Liver (tissue), 9 donors: ENCODE results near the gene KIF12. TPM values are rescaled to one million over a fixed set of nuclear protein-coding genes. Genes with fewer than 3 reads are reported as not detected.
"Not testable (repeated sequence)": the region's sequence is repeated elsewhere in the genome, so short reads cannot be mapped to it uniquely, and the experiment has no call there.

Experiments used
- DNase-seq: peaks from one replicate; pipeline ENCODE4 v3.0.0-alpha.2; 2017; ENCODE audit warnings: low spot score
- H3K27ac ChIP-seq, 2 donors: one replicate each; pipeline ENCODE4 v1.7.0; 2013; ENCODE audit warnings: inconsistent platforms in 2 of 2, low read length in 2 of 2, control low read depth in 1 of 2, low read depth in 1 of 2, mild to moderate bottlenecking in 1 of 2
- H3K27me3 ChIP-seq, 4 donors: one replicate each; pipeline versions ENCODE4 v1.6.1 to v1.7.0; 2013; ENCODE audit warnings: low read length in 3 of 4, inconsistent platforms in 1 of 4, mild to moderate bottlenecking in 1 of 4, moderate library complexity in 1 of 4; ENCODE audit not compliant: control insufficient read depth in 4 of 4, insufficient read depth in 4 of 4
- H3K36me3 ChIP-seq, 4 donors: one replicate each; pipeline versions ENCODE4 v1.6.1 to v1.7.0; 2013; ENCODE audit warnings: low read length in 3 of 4, mild to moderate bottlenecking in 3 of 4, low read depth in 1 of 4, moderate library complexity in 1 of 4; ENCODE audit not compliant: control insufficient read depth in 4 of 4, insufficient read depth in 3 of 4
- H3K4me1 ChIP-seq, 4 donors: one replicate each; pipeline versions ENCODE4 v1.6.1 to v1.7.0; 2013; ENCODE audit warnings: low read length in 3 of 4, mild to moderate bottlenecking in 3 of 4, moderate library complexity in 1 of 4; ENCODE audit not compliant: control insufficient read depth in 4 of 4, insufficient read depth in 4 of 4
- H3K4me3 ChIP-seq, 3 donors: one replicate each; pipeline versions ENCODE4 v1.6.1 to v1.7.0; 2013; ENCODE audit warnings: low read length in 3 of 3, control low read depth in 1 of 3, low read depth in 1 of 3, mild to moderate bottlenecking in 1 of 3
- H3K9ac ChIP-seq, 2 donors: one replicate each; pipeline ENCODE4 v1.7.0; 2013; ENCODE audit warnings: low read length in 2 of 2, mild to moderate bottlenecking in 2 of 2, moderate library complexity in 2 of 2, control low read depth in 1 of 2, low read depth in 1 of 2
- H3K9me3 ChIP-seq, 4 donors: one replicate each; pipeline versions ENCODE4 v1.6.1 to v1.7.0; 2013; ENCODE audit warnings: low read length in 3 of 4; ENCODE audit not compliant: control insufficient read depth in 4 of 4
- ATF3 ChIP-seq: IDR thresholded peaks from 2 replicates; pipeline ENCODE4 v1.6.1; 2016; ENCODE audit warnings: antibody characterized with exemption
- EGR1 ChIP-seq, 2 donors: IDR thresholded peaks; 2 replicates each; pipeline ENCODE4 v1.6.1; 2016 to 2018; ENCODE audit warnings: antibody characterized with exemption in 2 of 2, low read depth in 2 of 2
- FOXA1 ChIP-seq: IDR thresholded peaks from 2 replicates; pipeline ENCODE4 v1.6.1; 2016; ENCODE audit warnings: antibody characterized with exemption
- FOXA2 ChIP-seq: IDR thresholded peaks from 2 replicates; pipeline ENCODE4 v1.6.1; 2016; ENCODE audit warnings: antibody characterized with exemption
- GABPA ChIP-seq, 2 donors: IDR thresholded peaks in 1 of 2; conservative IDR thresholded peaks in 1 of 2; 2 replicates each; pipeline ENCODE4 v1.6.1; 2016; ENCODE audit warnings: antibody characterized with exemption in 2 of 2, mild to moderate bottlenecking in 1 of 2, moderate library complexity in 1 of 2
- HNF4G ChIP-seq: IDR thresholded peaks from 2 replicates; pipeline ENCODE4 v1.6.1; 2016; ENCODE audit warnings: antibody characterized with exemption
- JUND ChIP-seq, 2 donors: IDR thresholded peaks; 2 replicates each; pipeline ENCODE4 v1.6.1; 2016; ENCODE audit warnings: antibody characterized with exemption in 2 of 2
- NR2F2 ChIP-seq: IDR thresholded peaks from 2 replicates; pipeline ENCODE4 v1.6.1; 2016; ENCODE audit warnings: antibody characterized with exemption
- RAD21 ChIP-seq, 2 donors: IDR thresholded peaks; 2 replicates each; pipeline ENCODE4 v1.6.1; 2016; ENCODE audit warnings: antibody characterized with exemption in 2 of 2, mild to moderate bottlenecking in 2 of 2
- REST ChIP-seq: IDR thresholded peaks from 2 replicates; pipeline ENCODE4 v1.6.1; 2016; ENCODE audit warnings: antibody characterized with exemption, mild to moderate bottlenecking
- TAF1 ChIP-seq: conservative IDR thresholded peaks from 2 replicates; pipeline ENCODE4 v1.6.1; 2016; ENCODE audit warnings: antibody characterized with exemption, mild to moderate bottlenecking
- ZBTB33 ChIP-seq: IDR thresholded peaks from 2 replicates; pipeline ENCODE4 v1.6.1; 2016; ENCODE audit warnings: antibody characterized with exemption
- WGBS: extraction: QIAGEN DNeasy Blood & Tissue Kit; methylation state at CpG from one replicate; pipeline ENCODE4 v1.1.7; 2013; 5-methylcytosine and 5-hydroxymethylcytosine counted together
- polyA plus RNA-seq, 2 donors: library from polyadenylated mRNA; stranded (reverse) in 1 of 2; unstranded in 1 of 2; fragments of 200-250 nt in 1 of 2; fragments of >200 nt in 1 of 2; fragmentation: Nextera tagmentation in 1 of 2; extraction: Ambion mirVana in 1 of 2; gene quantifications; one replicate each; pipeline versions ENCODE4 v1.2.1 to v1.2.3, GENCODE V29; 2013 to 2015
- total RNA-seq, 2 donors: library from RNA; depleted of rRNA; stranded (reverse); fragments of >200 nt; gene quantifications; one replicate each; pipeline ENCODE4 v1.2.3, GENCODE V29; 2014
- donor health status: healthy.
- donor health status: healthy.
- donor health status: healthy.
- donor health status: healthy.
- donor health status: healthy.

KIF12 gene
- total and polyA plus RNA-seq, 4 donors: 2.9 to 11.8 (median 7.7) TPM

- Histone ChIP-seq H3K9me3 (no peaks in the 10 kb centered on the region), H3K36me3 (no peaks in the 10 kb centered on the region), H3K9ac (no peak overlapping the region), H3K27me3 (no peaks in the 10 kb centered on the region), H3K4me3 (no peak overlapping the region), H3K27ac (no peak overlapping the region), H3K4me1 (peaks cover 2 to 47% (median 40%) of the 10 kb centered on the region in 4 donors)
- TF ChIP-seq EGR1 (IDR thresholded peaks at IDR 0.05; ENCODE audit: low read depth in 2 of 2): no peak
- no peak for TF ChIP-seq ZBTB33
- no peak for TF ChIP-seq REST
- TF ChIP-seq GABPA (IDR thresholded peaks at IDR 0.05 in 1 of 2, conservative IDR thresholded peaks at IDR 0.05 in 1 of 2): no peak
- no peak for TF ChIP-seq FOXA2
- TF ChIP-seq NR2F2: no peak
- no peak for TF ChIP-seq ATF3
- no peak for TF ChIP-seq HNF4G
- no peak for TF ChIP-seq TAF1
- TF ChIP-seq FOXA1: no peak
- no peak for TF ChIP-seq JUND (IDR thresholded peaks at IDR 0.05)
- WGBS: 90% methylated on average over 6 of the region's 6 CpGs
- peak; percentile 27 for DNase-seq
These were observed 15.4 kb downstream of the KIF12 start for GRCh38 chr9:114083666-114084065.

- H3K4me3 ChIP-seq, H3K9ac ChIP-seq, H3K9me3 ChIP-seq, H3K36me3 ChIP-seq, H3K27me3 ChIP-seq, DNase-seq: not testable (repeated sequence)
- 41% methylated on average over 13 of the region's 13 CpGs for WGBS
- peak in 1 of 2 donors; percentile 27 for TF ChIP-seq RAD21 (IDR thresholded peaks at IDR 0.05)
- H3K27ac ChIP-seq: peak overlapping the region; percentile 67 to 87
- peaks cover 4 to 53% (median 44%) of the 10 kb centered on the region in 4 donors for H3K4me1 ChIP-seq
These were observed 16.2 kb downstream of the KIF12 start for GRCh38 chr9:114082763-114083412.
